Nucleus accumbens (tissue), 56 donors: ENCODE measurements around the gene PDSS2.
"Not testable (repeated sequence)": the region's sequence is repeated elsewhere in the genome, so short reads cannot be mapped to it uniquely, and the experiment has no call there.

Experiments
- DNase-seq, 56 donors: peaks; one replicate each; lab custom pipeline; 2025; lab: John Stamatoyannopoulos, UW

Gene PDSS2

GRCh38 chr6:107235007-107235406 is 224.4 kb downstream of the PDSS2 start:
- DNase-seq, result no peak

- no peak for DNase-seq
Observed at GRCh38 chr6:107231243-107231642, 228.1 kb downstream of the PDSS2 start.

- no peak for DNase-seq
Observed at GRCh38 chr6:107230448-107230847, 228.9 kb downstream of the PDSS2 start.

GRCh38 chr6:107230024-107230423 is 229.3 kb downstream of the PDSS2 start:
- no peak for DNase-seq

GRCh38 chr6:107228754-107229153 is 230.6 kb downstream of the PDSS2 start:
- no peak for DNase-seq

- no peak for DNase-seq
Observed at GRCh38 chr6:107221519-107221918, 237.8 kb downstream of the PDSS2 start.

GRCh38 chr6:107219851-107220250 is 239.5 kb downstream of the PDSS2 start:
- DNase-seq, result no peak

- DNase-seq, result no peak
Observed at GRCh38 chr6:107218142-107218541, 241.2 kb downstream of the PDSS2 start.

GRCh38 chr6:107217248-107217647 is 242.1 kb downstream of the PDSS2 start:
- no peak for DNase-seq

GRCh38 chr6:107216197-107216933 is 243.0 kb downstream of the PDSS2 start:
- no peak for DNase-seq

- no peak for DNase-seq
Observed at GRCh38 chr6:107215334-107215733, 244.0 kb downstream of the PDSS2 start.

- no peak for DNase-seq
Observed at GRCh38 chr6:107214655-107215054, 244.7 kb downstream of the PDSS2 start.

GRCh38 chr6:107209406-107210305 is 249.7 kb downstream of the PDSS2 start:
- peak in 1 of 56 donors; percentile 0 for DNase-seq

GRCh38 chr6:107207251-107207873 is 252.0 kb downstream of the PDSS2 start:
- no peak for DNase-seq

GRCh38 chr6:107205058-107205998 is 254.0 kb downstream of the PDSS2 start:
- DNase-seq, result no peak

- DNase-seq, result no peak
Observed at GRCh38 chr6:107202876-107203468, 256.4 kb downstream of the PDSS2 start.

- DNase-seq, result no peak
Observed at GRCh38 chr6:107198631-107199416, 260.5 kb downstream of the PDSS2 start.

- no peak for DNase-seq
Observed at GRCh38 chr6:107196152-107196551, 263.2 kb downstream of the PDSS2 start.

GRCh38 chr6:107194723-107195122 is 264.6 kb downstream of the PDSS2 start:
- not testable (repeated sequence) for DNase-seq
